Smooth muscle cell (in vitro differentiated cells): ENCODE results near the gene CCL7. TPM values are rescaled to one million over a fixed set of nuclear protein-coding genes. Genes with fewer than 3 reads are reported as not detected.

Source experiments
- DNase-seq: peaks from one replicate; lab custom pipeline; 2025; ENCODE audit not compliant: unreplicated experiment; lab: John Stamatoyannopoulos, UW
- H2AFZ ChIP-seq: fragments of 200-600 bp; sonication (generic); 2 replicates; pipeline ENCODE4 v1.6.0; 2016; ENCODE audit warnings: antibody characterized with exemption, low read depth, mild to moderate bottlenecking
- H3F3A ChIP-seq: fragments of 200-600 bp; sonication (generic); 2 replicates; pipeline ENCODE4 v1.6.0; 2017; ENCODE audit warnings: antibody characterized with exemption, low read depth
- H3K27ac ChIP-seq: fragments of 200-600 bp; sonication (generic); 2 replicates; pipeline ENCODE4 v1.5.1; 2016; ENCODE audit warnings: low read depth, mild to moderate bottlenecking
- H3K27me3 ChIP-seq: fragments of 200-600 bp; sonication (generic); 2 replicates; pipeline ENCODE4 v1.6.1; 2016; ENCODE audit warnings: low read depth, mild to moderate bottlenecking
- H3K36me3 ChIP-seq: fragments of 200-600 bp; sonication (generic); 2 replicates; pipeline ENCODE4 v1.5.1; 2016; ENCODE audit warnings: low read depth
- H3K4me1 ChIP-seq: fragments of 200-600 bp; sonication (generic); 2 replicates; pipeline ENCODE4 v1.5.1; 2016; ENCODE audit warnings: low read depth
- H3K4me2 ChIP-seq: fragments of 200-600 bp; sonication (generic); 2 replicates; pipeline ENCODE4 v1.6.0; 2016; ENCODE audit warnings: mild to moderate bottlenecking
- H3K4me3 ChIP-seq: fragments of 200-600 bp; sonication (generic); 2 replicates; pipeline ENCODE4 v1.5.1; 2016; ENCODE audit warnings: mild to moderate bottlenecking
- H3K79me2 ChIP-seq: fragments of 200-600 bp; sonication (generic); 2 replicates; pipeline ENCODE4 v1.6.0; 2016; ENCODE audit warnings: low read depth, mild to moderate bottlenecking
- H3K9ac ChIP-seq: fragments of 200-600 bp; sonication (generic); 2 replicates; pipeline ENCODE4 v1.6.0; 2016; ENCODE audit warnings: low read depth
- H3K9me3 ChIP-seq: fragments of 200-600 bp; sonication (generic); replicated peaks from 2 replicates; pipeline ENCODE4 v1.5.1; 2016; ENCODE audit warnings: low read depth
- H4K20me1 ChIP-seq: fragments of 200-600 bp; sonication (generic); 2 replicates; pipeline ENCODE4 v1.6.0; 2016; ENCODE audit warnings: low read depth
- CTCF ChIP-seq: fragments of 200-600 bp; sonication (generic); IDR thresholded peaks from 2 replicates; pipeline ENCODE4 v1.5.1; 2017; ENCODE audit warnings: borderline replicate concordance, mild to moderate bottlenecking, antibody characterized with exemption; ENCODE audit not compliant: insufficient read depth, poor library complexity, severe bottlenecking
- WGBS: methylation state at CpG from one replicate; pipeline ENCODE4 v1.1.7; 2016; ENCODE audit warnings: low lambda C conversion rate; 5-methylcytosine and 5-hydroxymethylcytosine counted together
- polyA plus RNA-seq: library from polyadenylated mRNA; unstranded; fragments of >200 nt; fragmentation: Nextera tagmentation; extraction: Ambion mirVana; gene quantifications from 2 replicates; pipeline ENCODE4 v1.2.1, GENCODE V29; 2016
- total RNA-seq: library from RNA; depleted of rRNA; stranded (reverse); fragments of >200 nt; gene quantifications from 2 replicates; pipeline ENCODE4 v1.2.3, GENCODE V29; 2014

CCL7 gene
- total and polyA plus RNA-seq, 2 experiments from 2014 or later, result 0.31 to 0.74 TPM

- Histone ChIP-seq H3K27ac (no peak overlapping the region), H3K9me3 (no peaks in the 10 kb centered on the region), H2AFZ (no peak overlapping the region), H3K4me3 (no peak overlapping the region), H3K36me3 (no peaks in the 10 kb centered on the region), H4K20me1 (no peaks in the 10 kb centered on the region), H3K9ac (no peak overlapping the region), H3K4me2 (no peak overlapping the region), H3F3A (no peaks in the 10 kb centered on the region), H3K4me1 (no peaks in the 10 kb centered on the region), H3K27me3 (no peaks in the 10 kb centered on the region), H3K79me2 (no peaks in the 10 kb centered on the region)
- WGBS, result 63% methylated on average over 4 of the region's 4 CpGs
- DNase-seq, result no peak
- TF ChIP-seq CTCF, result no peak
These were observed 6.8 kb downstream of the CCL7 start for GRCh38 chr17:34276826-34277225.

DNA sequence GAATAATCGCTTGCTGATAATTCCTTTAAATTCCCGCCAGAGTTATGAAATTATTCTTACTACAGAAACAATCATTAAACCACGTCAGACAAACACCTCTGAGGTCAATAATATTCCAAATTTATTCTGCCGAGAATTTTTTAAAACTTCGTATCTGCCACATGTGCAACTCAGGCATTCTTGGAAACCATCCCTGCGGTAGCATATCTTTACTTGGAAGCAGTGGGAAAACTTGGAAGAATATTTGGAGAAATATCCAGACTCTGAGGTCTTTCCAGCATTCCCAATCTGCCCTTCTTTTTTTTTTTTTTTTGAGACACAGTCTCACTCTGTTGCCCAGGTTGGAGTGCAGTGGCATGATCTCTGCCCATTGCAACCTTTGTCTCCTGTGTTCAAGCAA lies 13.6 kb downstream of the CCL7 start:
- no peak for TF ChIP-seq CTCF
- H3K36me3 ChIP-seq, result no peaks in the 10 kb centered on the region
- H3K9ac ChIP-seq, result no peak overlapping the region
- no peaks in the 10 kb centered on the region for H4K20me1 ChIP-seq
- H3K9me3 ChIP-seq, result no peaks in the 10 kb centered on the region
- WGBS, result 90% methylated on average over 6 of the region's 6 CpGs
- H3K4me1 ChIP-seq, result no peaks in the 10 kb centered on the region
- DNase-seq, result no peak
- H3K27me3 ChIP-seq, result peaks cover 6% of the 10 kb centered on the region
- H2AFZ ChIP-seq, result no peak overlapping the region
- H3K27ac ChIP-seq, result no peak overlapping the region
- H3K79me2 ChIP-seq, result no peaks in the 10 kb centered on the region
- no peak overlapping the region for H3K4me2 ChIP-seq
- no peak overlapping the region for H3K4me3 ChIP-seq
- H3F3A ChIP-seq, result no peaks in the 10 kb centered on the region

DNA sequence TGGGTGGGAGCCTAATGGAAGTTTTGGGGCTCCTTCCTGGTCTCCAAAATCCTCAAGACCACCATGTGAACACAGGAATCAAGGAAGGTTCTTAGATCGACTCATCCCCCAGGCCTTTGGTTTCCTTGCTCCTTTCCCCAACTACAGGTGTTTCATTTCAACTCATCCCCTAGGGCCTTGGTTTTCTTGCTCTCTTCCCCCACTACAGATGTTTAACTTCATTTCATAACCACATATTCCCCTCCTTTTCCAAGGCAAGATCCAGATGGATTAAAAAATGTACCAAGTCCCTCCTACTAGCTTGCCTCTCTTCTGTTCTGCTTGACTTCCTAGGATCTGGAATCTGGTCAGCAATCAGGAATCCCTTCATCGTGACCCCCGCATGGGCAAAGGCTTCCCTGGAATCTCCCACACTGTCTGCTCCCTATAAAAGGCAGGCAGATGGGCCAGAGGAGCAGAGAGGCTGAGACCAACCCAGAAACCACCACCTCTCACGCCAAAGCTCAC lies 15.3 kb downstream of the CCL7 start, which contains the start of gene CCL11:
Gene CCL11 (plus strand): TSS at position 457 of the 507 bp plus-strand sequence. CDS start 67 bp downstream, outside the sequence.
- no peaks in the 10 kb centered on the region for H3K79me2 ChIP-seq
- H3K4me3 ChIP-seq, result no peak within 1 kb of the TSS
- H3K9ac ChIP-seq, result no peak within 1 kb of the TSS
- TF ChIP-seq CTCF, result no peak
- no peaks in the 10 kb centered on the region for H3K9me3 ChIP-seq
- DNase-seq, result no peak
- H4K20me1 ChIP-seq, result no peaks in the 10 kb centered on the region
- WGBS, result 87% methylated on average over 4 of the region's 4 CpGs
- H3K4me2 ChIP-seq, result no peak within 1 kb of the TSS
- H3K36me3 ChIP-seq, result no peaks in the 10 kb centered on the region
- no peaks in the 10 kb centered on the region for H3F3A ChIP-seq
- no peak within 1 kb of the TSS for H2AFZ ChIP-seq
- no peak within 1 kb of the TSS for H3K27ac ChIP-seq
- no peaks in the 10 kb centered on the region for H3K4me1 ChIP-seq
- peaks cover 6% of the 10 kb centered on the region for H3K27me3 ChIP-seq

DNA sequence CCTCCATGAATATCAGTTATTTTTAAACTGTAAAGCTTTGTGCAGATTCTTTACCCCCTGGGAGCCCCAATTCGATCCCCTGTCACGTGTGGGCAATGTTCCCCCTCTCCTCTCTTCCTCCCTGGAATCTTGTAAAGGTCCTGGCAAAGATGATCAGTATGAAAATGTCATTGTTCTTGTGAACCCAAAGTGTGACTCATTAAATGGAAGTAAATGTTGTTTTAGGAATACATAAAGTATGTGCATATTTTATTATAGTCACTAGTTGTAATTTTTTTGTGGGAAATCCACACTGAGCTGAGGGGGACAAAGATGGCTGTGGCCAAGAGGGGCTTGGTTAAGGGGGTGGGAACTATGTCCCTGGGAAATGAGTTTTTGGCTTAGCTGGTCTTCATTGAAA lies 17.9 kb downstream of the CCL7 start:
- Histone ChIP-seq H3K79me2 (no peaks in the 10 kb centered on the region), H3F3A (no peaks in the 10 kb centered on the region), H3K4me2 (no peak overlapping the region), H3K9me3 (no peaks in the 10 kb centered on the region), H3K27ac (no peak overlapping the region), H3K9ac (no peak overlapping the region), H2AFZ (no peak overlapping the region), H3K4me1 (no peaks in the 10 kb centered on the region), H3K27me3 (peaks cover 6% of the 10 kb centered on the region), H4K20me1 (no peaks in the 10 kb centered on the region), H3K36me3 (no peaks in the 10 kb centered on the region), H3K4me3 (no peak overlapping the region)
- WGBS, result 75% methylated on average over 2 of the region's 2 CpGs
- no peak for DNase-seq
- TF ChIP-seq CTCF, result no peak
